ENCODE data around the gene IL1F10.

DNA sequence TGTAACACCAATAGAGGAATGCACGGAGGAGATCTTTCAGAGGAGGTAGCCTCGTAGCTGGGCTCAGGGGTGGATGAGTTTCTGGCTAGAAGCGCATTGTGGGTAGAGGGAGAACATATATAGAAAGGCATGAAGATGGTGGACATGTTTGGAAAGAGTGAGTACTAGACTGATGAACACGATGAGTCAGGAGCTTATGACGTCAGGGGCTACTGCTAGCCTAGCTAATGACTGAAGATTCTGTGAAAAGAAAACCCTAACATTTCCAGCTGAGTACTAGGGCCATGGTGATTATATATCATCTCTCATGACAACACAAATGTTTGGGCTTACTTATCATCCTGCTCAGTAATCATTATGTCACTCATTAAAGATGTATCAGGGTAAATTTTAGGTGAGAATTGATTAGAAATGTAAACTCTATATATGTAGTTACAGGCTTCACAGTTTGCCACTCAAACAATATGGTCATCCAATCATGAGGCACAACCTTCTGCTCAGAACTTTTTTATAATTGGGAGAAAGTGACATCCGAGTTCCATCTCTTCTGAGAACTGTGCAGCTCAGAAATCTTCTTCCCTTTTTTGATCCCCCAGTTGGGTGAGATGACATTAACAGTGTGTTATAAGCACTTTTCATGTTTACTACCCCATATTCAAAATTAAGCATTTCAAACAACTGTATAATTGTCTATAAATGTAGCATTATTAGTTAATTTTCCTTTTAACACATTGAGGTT, 37.4 kb downstream of the IL1F10 start:
- TF ChIP-seq, protein P1, sequence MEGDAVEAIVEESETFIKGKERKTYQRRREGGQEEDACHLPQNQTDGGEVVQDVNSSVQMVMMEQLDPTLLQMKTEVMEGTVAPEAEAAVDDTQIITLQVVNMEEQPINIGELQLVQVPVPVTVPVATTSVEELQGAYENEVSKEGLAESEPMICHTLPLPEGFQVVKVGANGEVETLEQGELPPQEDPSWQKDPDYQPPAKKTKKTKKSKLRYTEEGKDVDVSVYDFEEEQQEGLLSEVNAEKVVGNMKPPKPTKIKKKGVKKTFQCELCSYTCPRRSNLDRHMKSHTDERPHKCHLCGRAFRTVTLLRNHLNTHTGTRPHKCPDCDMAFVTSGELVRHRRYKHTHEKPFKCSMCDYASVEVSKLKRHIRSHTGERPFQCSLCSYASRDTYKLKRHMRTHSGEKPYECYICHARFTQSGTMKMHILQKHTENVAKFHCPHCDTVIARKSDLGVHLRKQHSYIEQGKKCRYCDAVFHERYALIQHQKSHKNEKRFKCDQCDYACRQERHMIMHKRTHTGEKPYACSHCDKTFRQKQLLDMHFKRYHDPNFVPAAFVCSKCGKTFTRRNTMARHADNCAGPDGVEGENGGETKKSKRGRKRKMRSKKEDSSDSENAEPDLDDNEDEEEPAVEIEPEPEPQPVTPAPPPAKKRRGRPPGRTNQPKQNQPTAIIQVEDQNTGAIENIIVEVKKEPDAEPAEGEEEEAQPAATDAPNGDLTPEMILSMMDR (IDR thresholded peaks at IDR 0.05; ENCODE audit: low read depth, low read length, poor library complexity, severe bottlenecking), result no peak
- TF ChIP-seq EZH2phosphoT487 (IDR thresholded peaks at IDR 0.05; ENCODE audit: borderline replicate concordance, low read length), result no peak

Data from DOHH2 (cell line).